HG03108 (cell line): ENCODE results near the gene ALOX12.
"Not testable (repeated sequence)": the region's sequence is repeated elsewhere in the genome, so short reads cannot be mapped to it uniquely, and the experiment has no call there.

ENCODE experiments used
- ATAC-seq: cut with Tn5 transposase; IDR thresholded peaks from one replicate; pipeline ENCODE4 v1.9.1; 2021; ENCODE audit warnings: moderate library complexity; ENCODE audit not compliant: unreplicated experiment

The ALOX12 gene

GRCh38 chr17:6995500-6996255, at the start of gene ALOX12:
TSS of gene ALOX12 (plus strand) at chr17:6996049. CDS start at chr17:6996118, 69 bp downstream.
- ATAC-seq, result no peak

GRCh38 chr17:6947745-6948144, 48.1 kb upstream of the ALOX12 start:
- ATAC-seq, result no peak

- no peak for ATAC-seq
These were observed 47.3 kb upstream of the ALOX12 start for GRCh38 chr17:6948562-6948961.

GRCh38 chr17:6948976-6949375, 46.9 kb upstream of the ALOX12 start:
- ATAC-seq, result no peak

- ATAC-seq, result not testable (repeated sequence)
These were observed 44.9 kb upstream of the ALOX12 start for GRCh38 chr17:6950938-6951337.

- no peak for ATAC-seq
These were observed 42.2 kb upstream of the ALOX12 start for GRCh38 chr17:6953689-6954088.

GRCh38 chr17:6959700-6960099, 36.1 kb upstream of the ALOX12 start:
- no peak for ATAC-seq

GRCh38 chr17:6969323-6969726, 26.5 kb upstream of the ALOX12 start:
- no peak for ATAC-seq

- no peak for ATAC-seq
These were observed 24.9 kb upstream of the ALOX12 start for GRCh38 chr17:6970992-6971391.

- ATAC-seq, result not testable (repeated sequence)
These were observed 16.4 kb upstream of the ALOX12 start for GRCh38 chr17:6979440-6979839.

GRCh38 chr17:6981426-6981825, 14.4 kb upstream of the ALOX12 start:
- no peak for ATAC-seq

GRCh38 chr17:6985266-6985665, 10.6 kb upstream of the ALOX12 start:
- no peak for ATAC-seq

GRCh38 chr17:6986676-6987075, 9.2 kb upstream of the ALOX12 start:
- ATAC-seq, result no peak

- ATAC-seq, result no peak
These were observed 6.1 kb upstream of the ALOX12 start for GRCh38 chr17:6989779-6990178.

- ATAC-seq, result not testable (repeated sequence)
These were observed 2.2 kb upstream of the ALOX12 start for GRCh38 chr17:6993613-6994056.

GRCh38 chr17:6994118-6994598, 1.7 kb upstream of the ALOX12 start:
- no peak for ATAC-seq

- ATAC-seq, result no peak
These were observed 1.1 kb upstream of the ALOX12 start for GRCh38 chr17:6994666-6995256.

GRCh38 chr17:6996256-6997011, 585 bp downstream of the ALOX12 start:
- ATAC-seq, result no peak

- no peak for ATAC-seq
These were observed 1.3 kb downstream of the ALOX12 start for GRCh38 chr17:6997171-6997570.

GRCh38 chr17:6998855-6999508, 3.1 kb downstream of the ALOX12 start:
- ATAC-seq, result no peak

GRCh38 chr17:7001318-7001961, 5.6 kb downstream of the ALOX12 start:
- no peak for ATAC-seq
